Stimulated activated CD8-positive, alpha-beta memory T cell treated with anti-CD3 and anti-CD28 coated beads, Interleukin-4, amount 100 ng/mL, for 24 hours (primary cell): ENCODE measurements around the gene ST3GAL5.
"Not testable (repeated sequence)": the region's sequence is repeated elsewhere in the genome, so short reads cannot be mapped to it uniquely, and the experiment has no call there.

Experiments
- DNase-seq: peaks from one replicate; pipeline ENCODE4 v3.0.0-alpha.2; 2020; ENCODE audit warnings: low read depth

The ST3GAL5 gene

DNA sequence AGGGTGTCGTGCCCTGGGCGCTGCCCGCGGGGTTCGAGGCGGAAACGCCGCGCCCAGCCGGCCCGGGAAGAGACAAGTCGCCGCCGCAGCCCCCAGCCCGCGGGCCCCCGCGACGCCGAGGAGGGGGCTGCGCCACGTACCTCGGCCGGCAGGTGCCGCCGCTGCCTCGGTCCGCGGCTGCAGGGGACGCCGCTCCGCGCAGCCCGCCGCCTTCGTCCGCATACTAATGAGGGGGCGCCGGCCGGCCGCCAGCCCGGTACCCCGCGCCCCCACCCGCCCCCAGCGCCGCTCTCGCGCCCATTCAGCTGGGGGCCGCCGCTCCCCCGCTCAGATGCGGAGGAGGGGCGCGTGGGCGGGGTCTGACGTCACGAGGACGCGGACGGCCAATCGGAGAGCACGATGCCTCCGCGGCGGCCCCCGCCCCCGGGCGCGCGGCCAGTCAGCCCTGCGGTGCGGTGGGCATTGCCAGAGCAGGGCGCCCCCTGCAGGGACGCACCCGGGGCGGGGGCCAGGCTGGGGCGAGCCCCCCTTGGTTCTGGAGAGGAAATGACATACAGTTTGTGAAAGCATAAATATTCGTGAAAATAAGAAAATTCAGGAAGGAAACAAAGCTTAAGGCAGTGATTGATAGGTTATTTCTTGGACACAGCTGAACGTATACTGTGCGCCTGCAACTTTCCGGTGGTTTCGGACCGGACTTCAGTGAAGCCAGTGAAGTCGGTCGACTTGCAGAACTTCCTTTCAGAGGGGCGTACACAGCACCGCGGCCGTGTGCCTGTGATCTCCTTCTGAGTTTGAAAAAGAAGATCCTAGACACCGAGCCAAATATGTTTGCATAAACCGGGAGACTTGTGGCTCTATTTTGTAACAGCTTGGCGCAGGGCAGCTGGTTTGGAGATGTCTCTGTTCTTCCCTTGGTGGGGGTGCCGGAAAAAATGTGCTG lies at the start of gene ST3GAL5:
ST3GAL5 (minus strand) TSS at position 307 of the 943 bp plus-strand sequence; CDS start at position 222, 85 bp downstream.
- DNase-seq: peak; percentile 92

DNA sequence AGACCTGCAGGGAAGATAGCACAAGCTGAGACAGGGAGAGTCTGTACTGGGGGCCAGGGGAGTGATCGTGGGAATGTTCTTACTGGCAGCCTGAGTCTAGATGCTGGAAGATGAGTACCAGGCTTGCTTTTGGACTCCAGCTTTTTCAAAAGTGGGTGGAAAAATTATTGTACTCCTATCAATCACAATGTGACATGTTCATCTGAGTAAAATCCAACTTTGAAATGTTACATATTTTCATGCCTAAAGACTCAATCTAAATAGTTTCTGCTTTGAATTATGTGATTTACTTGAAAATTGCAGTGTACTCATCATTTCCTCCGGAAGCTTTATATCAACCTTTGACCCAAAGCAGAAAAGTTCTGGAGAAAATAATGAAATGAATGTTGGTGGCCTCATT lies 49.7 kb upstream of the ST3GAL5 start:
- no peak for DNase-seq

DNA sequence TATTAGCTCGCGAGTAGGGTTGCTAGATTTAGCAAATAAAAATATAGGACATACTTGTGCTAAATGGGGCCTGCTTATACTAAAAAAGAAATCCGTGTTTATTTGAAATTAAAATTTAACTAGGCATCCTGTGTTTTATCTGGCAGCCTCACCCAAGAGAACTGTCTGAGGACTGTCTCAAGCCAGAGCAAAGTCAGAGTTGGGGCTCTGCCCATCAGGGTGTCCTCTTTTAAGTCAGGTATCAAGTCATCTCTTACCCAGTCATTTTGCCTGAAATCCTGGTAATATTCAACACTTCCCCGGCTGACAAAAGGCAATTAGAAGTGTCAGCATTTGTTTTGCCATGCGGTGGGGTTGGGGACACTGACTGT lies 48.3 kb upstream of the ST3GAL5 start:
- DNase-seq: no peak

DNA sequence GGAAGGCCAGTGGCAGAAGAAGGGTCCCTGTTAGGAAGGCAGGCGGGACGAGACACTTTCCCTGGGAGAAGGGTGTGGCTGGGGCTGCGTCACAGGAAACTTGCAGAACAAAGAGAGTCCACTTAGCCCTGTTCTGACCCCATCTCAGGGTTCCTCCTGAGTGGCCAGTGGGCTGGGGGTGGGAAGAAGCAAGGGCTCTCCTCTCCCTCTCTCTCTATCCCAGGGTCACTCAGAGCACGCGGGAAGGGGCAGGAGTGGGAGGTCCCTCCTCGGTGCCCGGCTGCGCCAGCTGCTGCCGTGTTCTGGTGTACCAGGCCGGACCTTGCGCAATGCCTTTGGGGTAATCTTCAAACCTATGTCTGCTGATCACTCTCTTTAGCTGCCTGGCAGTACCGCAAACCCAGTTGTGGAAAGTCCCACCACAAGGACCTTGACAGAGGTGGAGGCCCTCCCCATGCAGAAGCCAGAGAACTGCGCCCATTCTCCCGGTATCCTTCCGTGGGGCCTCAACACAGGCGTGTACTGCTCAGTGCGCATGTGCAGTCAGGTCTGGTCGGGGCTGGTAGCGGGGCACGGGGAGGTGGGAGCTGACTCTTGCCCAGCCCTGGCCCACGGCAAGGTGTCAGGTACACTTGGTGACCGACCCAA lies 47.8 kb upstream of the ST3GAL5 start:
- DNase-seq: no peak

DNA sequence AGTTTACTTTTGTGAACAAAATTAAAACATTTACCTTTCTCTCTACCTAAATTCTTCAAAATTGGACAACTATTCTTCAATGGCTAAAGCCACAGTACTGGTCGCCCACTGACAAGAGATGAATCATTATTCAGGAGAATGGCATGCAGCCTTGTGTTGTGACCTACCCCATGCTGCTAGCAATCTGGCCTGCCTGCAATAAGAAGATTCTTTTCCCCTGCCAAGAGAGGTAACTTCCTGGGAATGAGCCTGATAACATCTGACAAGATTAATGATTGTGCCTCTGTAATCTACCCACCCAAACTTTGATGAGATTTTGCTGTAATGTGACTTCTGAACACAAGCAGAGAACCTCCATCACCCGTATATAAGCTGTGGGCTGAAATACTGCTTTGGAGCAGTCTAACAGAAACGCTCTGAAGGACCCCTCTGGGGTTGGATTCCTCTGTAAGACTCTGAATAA lies 47.0 kb upstream of the ST3GAL5 start:
- no peak for DNase-seq

DNA sequence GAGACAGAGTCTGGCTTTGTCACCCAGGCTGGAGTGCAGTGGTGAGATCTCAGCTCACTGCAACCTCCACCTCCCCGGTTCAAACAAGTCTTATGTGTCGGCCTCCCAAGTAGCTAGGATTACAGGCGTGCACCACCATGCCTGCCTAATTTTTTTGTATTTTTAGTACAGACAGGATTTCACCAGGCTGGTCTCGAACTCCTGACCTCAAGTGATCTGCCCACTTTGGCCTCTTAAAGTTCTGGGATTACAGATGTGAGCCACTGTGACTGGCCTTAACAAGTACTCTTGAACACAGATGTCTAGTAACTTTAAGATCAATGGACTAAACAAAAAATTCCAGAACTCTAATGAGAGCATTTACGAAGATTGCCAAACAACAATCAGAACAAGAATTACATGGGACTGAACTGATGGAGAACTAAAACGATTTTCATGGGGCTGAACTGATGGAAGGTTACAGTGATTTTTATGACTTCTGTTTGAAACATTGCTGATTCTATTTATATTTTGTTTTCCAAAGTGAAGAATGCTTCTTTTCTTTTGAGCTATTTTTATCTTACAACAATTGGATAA lies 46.5 kb upstream of the ST3GAL5 start:
- no peak for DNase-seq

DNA sequence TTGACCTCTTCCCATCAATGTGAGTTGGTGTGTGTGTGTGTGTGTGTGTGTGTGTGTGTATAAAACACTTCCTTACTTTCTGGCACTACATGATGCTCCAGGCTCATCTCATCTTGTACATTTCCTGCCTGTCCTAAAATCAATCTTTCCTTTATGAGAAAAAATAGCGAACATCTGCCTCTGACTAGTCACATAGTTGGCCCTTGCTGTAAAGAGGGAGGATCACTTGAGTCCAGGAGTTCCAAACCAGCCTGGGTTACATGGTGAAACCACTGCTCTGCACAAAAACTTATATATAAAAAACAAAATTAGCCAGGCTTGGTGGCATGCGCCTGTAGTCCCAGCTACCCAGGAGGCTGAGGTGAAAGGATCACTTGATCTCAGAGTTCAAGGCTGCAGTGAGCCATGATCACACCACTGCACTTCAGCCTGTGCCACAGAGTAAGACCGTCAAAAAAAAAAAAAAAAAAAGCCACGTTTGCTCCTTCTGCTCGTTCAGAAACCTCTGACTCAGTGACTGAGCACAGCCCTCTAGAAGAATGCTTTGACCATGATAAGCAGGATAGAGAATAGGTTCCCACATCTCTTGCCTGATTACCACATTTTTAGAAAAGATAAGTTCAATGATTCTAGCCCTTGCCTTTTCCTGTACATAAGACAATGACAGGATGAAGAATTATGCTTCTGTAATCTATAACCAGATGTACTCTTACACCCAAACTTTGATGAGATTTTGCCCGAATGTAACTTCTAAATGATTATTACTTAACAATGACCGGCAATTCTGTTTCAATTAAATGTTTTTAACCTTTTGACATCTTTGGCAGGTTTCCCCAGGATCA lies 45.2 kb upstream of the ST3GAL5 start:
- no peak for DNase-seq

DNA sequence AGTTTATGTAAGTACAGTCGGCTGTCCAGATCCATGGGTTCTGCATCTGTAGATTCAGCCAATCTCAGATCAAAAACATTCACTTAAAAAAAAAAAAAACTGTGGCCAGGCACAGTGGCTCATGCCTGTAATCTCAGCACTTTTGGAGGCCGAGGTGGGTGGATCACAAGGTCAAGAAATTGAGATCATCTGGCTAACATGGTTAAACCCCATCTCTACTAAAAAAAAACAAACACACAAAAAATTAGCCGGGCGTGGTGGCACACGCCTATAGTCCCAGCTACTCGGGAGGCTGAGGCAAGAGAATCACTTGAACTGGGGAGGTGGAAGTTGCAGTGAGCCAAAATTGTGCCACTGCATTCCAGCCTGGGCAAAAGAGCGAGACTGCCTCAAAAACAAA lies 42.4 kb upstream of the ST3GAL5 start:
- DNase-seq: not testable (repeated sequence)

DNA sequence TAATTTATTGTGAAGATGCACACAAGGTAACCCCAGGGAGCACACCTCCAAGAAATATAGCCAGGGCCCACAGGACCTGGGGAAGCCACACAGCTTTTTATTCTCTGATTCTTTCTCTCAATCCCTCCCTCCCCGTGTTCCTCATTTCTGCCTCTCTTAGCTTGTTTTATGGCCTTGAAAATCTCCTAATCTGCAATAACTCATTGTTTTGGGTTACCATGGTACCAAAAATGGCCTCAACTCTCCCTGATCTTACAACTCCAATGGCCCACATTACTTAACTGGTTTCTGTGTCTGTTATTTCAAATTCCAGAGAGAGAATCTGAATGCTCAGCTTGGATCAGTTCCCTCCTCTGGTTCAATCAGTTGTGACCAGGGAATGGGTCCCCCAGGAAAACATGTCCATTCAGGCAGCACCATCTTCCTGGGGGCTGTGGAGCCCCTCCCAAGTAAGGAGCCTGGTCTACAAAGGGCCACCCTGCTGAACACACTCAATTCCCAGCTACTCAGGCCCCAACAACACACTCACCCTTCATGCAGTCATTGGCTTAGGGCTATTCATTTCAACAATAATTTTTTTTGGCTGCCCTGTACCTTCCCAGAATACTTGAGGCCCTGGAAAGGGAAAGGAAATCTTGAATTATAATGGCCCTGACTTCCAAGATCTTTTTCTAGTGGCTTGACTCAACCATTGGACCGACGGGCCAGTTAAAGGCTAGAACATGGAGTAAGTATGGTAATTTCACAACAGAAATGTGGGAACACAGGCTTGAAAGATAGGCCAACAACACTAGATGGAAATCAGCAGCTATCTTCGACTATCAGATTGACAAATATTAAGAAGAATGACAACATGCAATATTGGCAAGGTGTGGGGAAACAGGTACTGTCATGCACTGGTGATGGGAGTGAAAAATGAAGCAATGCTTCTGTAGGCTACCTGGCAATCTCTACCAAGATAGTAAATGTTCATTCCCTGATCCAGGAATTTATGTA lies 41.6 kb upstream of the ST3GAL5 start:
- DNase-seq: no peak

DNA sequence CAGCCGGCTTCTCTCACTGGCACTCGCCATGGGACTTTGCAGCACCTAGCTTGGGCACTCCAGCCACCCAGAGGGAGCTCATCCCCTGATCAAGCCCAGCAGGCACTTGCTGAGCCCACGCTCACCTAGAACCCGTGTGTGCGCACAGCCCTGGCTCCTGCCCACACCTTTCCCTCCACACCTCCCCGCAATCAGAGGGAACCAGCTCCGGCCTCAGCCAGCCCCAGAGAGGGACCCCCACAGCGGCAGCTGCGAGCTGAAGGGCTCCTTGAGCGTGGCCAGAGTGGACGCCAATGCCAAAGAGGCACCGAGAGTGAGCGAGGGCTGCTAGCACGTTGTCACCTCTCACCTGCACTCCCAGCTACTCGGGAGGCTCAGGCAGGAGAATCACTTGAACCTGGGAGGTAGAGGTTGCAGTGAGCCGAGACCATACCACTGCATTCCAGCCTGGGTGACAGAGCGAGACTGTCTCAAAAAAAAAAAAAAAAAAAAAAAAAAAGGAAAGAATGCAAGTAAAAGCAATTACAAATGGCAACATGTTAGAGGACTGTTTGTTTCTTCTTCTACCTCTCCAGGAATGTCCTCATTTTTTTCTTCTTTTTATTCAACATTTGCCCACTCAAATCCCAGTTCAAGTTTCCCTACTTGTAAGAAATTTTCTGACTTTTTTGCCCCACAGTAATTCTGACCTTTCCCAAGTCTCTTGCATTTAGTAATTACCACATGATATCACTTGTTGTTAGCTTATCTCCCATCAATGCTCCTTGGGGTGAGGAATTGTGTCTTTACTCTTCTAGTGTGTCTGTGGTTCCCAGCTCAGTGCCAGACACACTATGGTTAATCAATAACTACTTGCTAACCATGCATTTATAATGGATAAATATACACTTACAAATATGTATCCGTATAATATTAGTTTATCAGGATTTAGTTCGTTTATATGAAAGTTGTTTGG lies 40.6 kb upstream of the ST3GAL5 start:
- no peak for DNase-seq

DNA sequence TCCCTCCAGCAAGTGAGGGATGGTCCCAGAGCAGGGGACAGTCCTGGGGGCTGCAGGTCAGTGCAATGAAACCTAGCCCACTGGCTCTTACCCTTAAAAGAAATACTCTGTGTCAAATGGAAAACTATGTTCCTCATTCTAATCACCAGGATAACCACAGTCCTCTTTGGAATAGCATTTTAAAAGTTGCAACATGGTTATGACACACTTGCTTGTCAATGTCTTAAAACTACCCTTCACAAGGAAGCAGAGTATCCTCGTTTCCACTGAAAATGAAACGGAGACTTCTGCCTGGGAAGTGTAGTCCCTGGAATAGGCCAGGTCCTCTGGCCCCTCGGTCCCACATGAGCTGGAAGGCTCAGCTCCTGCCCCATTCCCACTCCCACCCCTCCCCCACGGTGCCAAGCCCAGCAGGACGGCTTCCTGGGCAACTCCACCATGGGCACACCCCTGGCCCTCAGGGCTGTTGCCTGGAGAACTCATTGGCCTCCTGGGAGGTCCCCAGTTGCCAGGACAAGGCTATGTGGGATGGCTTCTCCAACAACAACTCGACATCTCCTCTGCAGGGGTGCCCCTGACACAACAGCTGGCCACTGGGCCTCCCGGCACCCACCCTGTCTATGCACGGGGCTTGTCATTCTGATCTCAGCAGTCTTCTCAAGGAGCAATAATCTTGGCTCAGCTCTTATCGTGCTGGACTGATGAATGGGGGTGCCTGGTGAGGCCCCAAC lies 38.3 kb upstream of the ST3GAL5 start:
- no peak for DNase-seq

DNA sequence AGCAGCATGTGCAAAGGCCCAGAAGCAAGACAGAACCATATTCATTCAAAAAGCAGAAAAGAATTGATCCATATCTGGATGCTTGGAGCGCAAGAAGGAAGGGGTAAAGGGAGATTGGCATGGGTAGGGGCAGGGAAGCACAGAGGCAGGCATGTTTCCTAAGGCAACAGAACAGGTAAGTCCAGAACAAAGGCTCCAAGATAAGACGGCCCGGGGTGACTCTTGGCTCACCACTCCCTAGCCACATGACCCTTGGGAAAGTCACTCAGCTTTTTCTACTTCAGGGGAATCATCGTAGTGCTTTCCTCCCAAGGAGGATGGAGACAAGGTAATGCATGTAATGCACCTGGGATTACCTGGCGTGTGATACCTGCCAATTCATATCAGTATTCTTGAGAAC lies 37.7 kb upstream of the ST3GAL5 start:
- DNase-seq: no peak

DNA sequence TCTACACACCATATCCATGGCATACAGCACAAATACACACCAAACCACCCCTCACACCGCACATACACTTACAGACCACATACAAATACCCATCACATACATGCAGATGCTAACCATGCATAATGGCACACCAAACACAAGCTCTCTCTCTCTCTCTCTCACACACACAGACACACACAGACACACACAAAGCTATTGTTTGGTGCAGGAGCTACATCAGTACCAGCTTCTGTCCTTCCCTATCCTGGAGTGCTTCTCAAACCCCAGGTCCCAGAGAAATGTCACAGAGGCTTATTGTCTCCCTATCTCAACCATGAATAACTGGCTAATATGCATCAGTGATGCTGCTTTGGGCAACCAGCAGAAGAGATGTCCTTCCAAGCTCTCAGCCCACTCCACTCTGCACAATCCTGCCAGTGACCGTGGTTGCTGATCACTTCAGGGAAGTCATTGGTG lies 36.5 kb upstream of the ST3GAL5 start:
- DNase-seq: no peak

DNA sequence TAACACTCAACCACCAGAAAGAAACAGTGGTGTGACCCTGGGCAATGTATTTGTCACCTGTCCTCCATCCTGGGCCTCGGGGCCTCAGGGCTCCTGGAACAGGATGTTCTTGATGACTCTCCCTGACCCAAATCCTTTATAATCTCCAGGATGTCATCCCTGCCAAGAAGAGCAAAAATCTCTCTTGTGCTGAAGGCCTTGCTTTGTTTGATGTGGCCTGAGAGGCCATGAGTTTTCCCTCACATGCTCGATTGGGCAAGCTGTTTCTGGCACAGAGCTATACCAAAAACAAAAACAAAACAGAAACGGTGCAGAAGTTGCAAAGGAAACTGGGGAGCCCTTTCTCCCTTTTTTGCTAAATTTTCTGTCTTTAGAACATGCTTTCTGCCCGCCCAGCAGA lies 35.7 kb upstream of the ST3GAL5 start:
- no peak for DNase-seq

DNA sequence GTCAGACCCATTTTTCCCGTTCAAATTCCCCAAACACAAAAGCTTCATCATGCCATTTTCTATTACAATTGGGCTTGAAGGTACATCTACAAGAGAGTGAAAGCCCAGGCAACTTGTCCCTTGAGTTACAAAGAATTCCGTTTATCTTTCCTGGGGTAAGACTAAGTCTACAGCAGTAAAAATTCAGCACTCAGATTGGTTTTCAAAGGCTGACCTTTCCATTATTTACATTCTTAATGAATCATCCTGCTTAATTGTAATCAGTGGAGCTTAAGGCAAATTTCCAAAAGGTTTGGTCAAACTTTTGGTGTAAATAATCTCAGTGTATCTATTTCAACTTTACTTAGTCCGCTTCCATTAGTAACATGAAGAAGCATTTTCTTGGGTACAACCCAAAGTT lies 33.4 kb upstream of the ST3GAL5 start:
- DNase-seq: no peak

DNA sequence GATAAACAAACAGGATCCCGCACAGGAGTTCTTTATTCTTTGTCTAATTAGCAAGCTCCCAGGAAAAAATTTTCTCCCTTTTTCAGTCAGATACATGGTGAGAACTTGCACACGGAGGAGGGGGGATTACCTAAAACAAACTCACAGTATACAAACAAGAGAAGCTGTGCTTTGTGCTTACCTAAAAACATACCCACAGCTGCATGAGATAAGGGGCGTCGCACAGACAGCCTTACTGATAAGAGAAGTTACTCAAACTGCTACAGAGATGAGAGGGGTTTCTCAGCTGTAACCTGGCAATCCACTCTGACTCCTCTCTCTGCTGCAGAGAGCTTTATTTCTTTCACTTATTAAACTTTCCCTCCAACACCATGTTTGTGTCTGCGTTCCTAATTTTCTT lies 32.9 kb upstream of the ST3GAL5 start:
- no peak for DNase-seq

DNA sequence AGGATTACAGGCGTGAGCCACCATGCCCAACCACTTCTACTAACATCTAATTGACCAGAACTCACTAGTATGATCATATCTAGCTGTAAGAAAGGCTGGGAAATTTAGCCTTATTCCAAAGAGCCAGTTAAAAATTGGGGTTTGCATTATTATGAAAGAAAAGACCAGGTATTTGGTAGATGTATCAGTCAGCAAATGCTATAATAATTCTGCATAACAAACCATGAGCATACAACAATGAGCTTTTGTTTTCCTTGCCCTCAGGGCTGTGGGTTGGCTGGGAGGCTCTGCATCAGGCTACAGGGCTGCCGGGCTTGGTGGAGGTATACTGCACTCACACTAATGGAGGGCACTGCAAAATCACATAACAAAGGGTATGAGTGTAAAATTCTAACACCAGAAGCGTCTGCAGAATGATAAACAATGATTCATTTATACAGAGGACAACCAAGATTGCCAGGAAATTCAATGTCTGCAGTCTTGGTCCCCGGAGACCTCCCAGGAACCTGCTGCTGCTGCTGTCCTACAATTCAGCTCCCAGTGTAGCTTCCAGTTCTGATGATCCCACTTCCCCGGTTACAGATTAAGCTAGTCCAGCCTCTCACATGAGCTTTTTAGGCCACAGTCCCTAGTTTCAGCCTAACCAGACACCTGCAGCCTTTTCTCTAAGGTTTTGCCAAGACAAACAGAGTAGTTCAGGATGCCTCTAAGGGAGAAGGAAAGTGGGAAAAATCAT lies 32.2 kb upstream of the ST3GAL5 start:
- no peak for DNase-seq
